MM.1S (cell line): ENCODE results near the gene HMGB2.

Experiments used
- EZH2phosphoT487 ChIP-seq: fragments of 300-600 bp; sonication (generic); IDR thresholded peaks from 2 replicates; pipeline ENCODE4 v1.6.1; 2018; ENCODE audit warnings: antibody characterized with exemption, low read length
- TF ChIP-seq, protein P1 (sequence below): fragments of 300-600 bp; sonication (generic); IDR thresholded peaks from 2 replicates; pipeline ENCODE4 v1.5.1; 2016; ENCODE audit warnings: antibody characterized with exemption, low read length, mixed read lengths

DNA sequence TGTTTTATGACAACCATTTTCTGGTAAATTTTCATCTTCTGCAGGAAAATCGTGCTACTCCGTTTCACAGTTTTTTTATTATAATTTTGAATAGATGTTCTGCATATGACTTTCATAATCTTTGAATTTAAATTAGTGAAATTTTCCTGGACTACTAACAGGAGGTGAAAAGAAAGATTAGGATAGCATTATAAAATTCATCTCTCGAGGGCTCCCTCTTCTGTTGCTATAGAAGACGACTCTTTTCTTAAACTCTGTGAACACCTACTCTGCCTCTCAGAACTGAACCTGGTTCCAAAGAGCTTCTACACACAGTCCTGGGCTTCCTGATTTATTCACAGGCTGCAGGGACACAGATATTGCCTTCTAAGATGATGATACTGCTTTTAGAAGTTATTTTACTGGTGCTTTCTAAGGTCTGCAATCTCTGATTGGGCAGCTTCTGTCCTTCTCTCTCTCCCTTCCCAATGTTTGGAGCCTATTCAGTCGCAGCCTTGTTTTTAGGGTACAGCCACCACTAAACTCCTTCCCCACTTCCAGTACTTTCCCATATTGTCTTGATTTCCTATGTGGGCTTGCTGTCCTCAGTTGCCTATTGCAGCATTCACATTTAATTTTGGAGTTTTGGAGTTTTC is 26.5 kb upstream of the HMGB2 start:
- TF ChIP-seq, protein P1, sequence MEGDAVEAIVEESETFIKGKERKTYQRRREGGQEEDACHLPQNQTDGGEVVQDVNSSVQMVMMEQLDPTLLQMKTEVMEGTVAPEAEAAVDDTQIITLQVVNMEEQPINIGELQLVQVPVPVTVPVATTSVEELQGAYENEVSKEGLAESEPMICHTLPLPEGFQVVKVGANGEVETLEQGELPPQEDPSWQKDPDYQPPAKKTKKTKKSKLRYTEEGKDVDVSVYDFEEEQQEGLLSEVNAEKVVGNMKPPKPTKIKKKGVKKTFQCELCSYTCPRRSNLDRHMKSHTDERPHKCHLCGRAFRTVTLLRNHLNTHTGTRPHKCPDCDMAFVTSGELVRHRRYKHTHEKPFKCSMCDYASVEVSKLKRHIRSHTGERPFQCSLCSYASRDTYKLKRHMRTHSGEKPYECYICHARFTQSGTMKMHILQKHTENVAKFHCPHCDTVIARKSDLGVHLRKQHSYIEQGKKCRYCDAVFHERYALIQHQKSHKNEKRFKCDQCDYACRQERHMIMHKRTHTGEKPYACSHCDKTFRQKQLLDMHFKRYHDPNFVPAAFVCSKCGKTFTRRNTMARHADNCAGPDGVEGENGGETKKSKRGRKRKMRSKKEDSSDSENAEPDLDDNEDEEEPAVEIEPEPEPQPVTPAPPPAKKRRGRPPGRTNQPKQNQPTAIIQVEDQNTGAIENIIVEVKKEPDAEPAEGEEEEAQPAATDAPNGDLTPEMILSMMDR, result peak; percentile 33
- no peak for TF ChIP-seq EZH2phosphoT487
